ENCODE data around the gene SH3GL1.

SH3GL1 gene

DNA sequence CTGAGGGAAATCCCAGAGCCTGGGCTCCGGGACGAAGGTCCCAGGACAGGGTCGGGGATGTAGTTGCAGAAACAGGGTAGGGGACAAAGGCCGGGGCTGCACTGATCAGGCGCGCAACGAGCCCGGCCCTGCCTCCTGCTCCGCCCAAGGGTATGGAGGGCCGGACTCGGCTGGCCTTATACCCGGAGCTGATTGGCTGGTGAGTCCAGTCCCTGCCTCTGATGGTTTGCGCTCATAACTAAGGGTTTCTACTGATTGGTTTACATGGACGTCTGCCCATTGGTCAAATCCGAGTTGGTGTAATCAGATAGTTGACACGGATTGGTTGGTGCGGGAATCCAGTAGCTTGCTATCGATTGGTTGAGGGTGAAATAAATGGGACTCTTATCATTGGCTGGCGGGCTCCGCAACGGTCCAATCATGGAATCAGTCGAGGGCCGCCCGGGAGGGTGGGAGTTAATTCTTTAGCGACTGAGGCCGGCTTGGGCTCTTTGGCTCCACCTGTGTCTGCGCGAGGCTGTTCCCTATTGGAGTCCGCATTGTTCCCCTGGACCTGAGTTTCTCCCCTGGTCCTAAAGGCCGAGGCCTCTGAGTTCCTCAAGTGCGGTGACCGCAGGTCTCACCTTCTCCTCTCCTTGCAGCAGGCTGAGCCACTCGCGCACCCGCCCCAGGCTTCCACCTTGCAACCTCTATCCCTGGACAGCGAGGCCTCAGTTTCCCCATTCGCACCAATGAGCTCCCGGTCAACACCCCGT is 57.6 kb downstream of the SH3GL1 start:
- peak; percentile 86 for DNase-seq (ENCODE audit: low read depth)

DNA sequence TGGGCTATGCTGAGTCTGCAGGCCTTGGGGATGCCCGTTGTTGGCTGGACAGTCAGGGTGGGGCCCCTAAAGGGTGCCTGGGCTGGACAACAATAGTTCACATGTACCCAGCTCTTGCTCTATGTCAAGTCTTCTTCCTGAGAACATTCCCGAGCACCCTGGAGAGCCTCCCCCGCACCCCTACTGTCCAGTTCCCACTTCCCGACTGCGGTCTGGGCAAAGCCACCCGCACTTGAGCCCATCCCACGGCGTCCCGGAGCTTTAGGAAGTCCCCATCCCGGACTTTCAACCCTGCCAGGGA is 58.1 kb downstream of the SH3GL1 start:
- DNase-seq (ENCODE audit: low read depth) = no peak

DNA sequence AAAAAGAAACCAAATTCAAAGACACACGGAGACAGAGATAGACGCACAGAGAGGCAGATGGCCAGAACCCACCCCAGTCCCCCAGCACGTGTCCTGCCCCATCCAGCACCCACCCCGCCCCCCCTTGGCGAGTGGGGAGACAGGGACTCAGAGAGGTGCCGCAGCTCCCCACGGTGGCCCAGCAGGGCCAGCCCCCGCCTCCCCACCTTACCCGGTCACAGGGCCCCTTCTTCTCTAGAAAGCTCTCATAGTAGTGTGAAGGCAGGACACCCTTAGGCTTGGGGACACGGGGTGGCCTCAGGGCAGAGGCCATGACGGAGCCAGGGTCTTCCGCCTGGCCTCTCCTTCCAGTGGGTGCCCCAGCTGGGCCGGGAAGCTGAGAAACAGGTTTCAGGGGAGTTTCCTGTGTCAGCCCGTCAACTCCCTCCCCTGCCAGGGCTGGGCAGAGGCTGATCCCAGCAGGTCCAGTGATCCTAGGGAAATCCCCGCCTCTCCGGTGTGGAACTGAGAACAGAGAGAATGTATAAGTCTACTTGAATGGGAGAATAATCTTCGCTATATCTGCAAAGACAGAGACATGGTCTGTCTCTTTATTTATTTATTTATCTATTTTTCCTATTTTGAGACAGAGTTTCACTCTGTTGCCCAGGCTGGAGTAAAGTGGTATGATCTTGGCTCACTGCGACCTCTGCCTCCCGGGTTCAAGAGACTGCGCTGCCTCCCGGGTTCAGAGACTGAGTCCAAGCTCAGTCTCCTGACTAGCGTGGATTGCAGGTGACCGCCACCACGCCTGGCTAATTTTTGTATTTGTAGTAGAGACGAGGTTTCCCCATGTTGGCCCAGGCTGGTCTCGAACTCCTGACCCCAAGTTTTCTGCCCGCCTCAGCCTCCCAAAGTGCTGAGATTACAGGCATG is 61.6 kb downstream of the SH3GL1 start, which contains the start of gene STAP2:
Gene STAP2 (minus strand): TSS at position 387 of the 915 bp plus-strand sequence. CDS start 74 bp downstream, at position 313.
- DNase-seq (ENCODE audit: low read depth) = no peak

DNA sequence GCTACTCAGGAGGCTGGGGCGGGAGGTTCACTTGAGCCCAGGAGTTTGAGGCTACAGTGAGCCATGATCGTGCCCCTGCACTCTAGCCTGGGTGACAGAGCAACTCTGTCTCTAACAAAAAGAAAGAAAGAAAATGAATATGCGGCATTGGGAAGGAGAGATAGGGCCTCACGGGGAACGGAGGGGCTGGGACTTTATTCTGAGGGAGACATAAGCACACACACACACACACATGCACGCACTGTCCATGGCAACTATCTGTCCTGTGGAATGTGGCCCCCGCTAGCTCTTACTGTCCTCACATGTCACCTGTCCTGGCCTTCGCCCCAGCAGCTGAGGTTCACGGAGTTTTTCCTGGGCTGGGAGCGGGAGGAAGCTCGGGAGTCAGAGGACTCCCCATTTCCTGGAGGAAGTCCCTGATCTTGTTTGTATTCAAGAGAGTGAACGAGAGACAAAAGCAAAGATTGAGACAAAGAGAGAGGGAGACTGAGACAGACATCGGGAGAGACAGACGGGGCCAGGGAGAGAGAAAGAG is 62.4 kb downstream of the SH3GL1 start:
- DNase-seq (ENCODE audit: low read depth) = no peak

DNA sequence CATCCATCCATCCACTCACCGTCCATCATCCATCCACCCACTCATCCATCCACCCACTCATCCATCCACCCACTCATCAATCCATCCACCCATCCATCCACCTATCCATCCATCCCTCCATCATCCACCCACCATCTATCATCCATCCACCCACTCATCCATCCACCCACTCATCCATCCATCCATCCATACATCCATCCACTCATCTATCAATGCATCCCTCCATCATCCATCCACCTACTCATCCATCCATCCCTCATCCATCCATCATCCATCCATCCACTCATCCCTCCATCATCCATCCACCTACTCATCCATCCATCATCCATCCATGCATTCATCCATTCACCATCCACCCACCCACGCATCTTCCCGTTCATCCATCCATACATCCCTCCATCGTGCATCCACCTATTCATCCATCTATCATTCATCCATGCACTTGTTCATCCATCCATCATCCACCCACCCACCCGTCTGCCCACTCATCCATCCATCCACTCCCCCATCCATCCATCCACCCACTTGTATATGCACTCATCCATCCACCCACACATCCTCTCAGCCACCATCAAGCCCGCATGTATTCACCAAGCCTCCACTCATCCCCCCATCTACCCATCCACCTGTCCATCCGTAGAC is 65.3 kb downstream of the SH3GL1 start:
- no peak for DNase-seq (ENCODE audit: low read depth)

DNA sequence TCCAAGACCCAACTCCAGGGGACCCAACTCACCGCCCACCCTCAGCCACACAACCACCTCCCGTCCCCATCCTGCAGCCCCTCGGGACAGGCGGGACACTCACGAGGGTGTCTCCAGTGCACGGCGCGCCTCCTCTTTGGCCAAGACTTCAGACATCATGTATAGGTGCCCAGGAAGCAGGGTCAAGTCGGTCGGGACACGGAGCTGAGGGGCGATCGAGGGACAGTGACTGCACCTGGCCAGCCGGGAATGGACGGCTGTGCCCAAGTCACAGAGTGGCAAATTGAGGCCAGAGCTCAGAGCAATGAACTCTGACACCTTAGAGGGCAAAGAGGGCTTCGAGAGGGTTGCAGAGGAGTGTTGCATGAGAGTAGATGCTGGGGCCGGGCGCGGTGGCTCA is 70.5 kb downstream of the SH3GL1 start:
- DNase-seq (ENCODE audit: low read depth) = no peak

DNA sequence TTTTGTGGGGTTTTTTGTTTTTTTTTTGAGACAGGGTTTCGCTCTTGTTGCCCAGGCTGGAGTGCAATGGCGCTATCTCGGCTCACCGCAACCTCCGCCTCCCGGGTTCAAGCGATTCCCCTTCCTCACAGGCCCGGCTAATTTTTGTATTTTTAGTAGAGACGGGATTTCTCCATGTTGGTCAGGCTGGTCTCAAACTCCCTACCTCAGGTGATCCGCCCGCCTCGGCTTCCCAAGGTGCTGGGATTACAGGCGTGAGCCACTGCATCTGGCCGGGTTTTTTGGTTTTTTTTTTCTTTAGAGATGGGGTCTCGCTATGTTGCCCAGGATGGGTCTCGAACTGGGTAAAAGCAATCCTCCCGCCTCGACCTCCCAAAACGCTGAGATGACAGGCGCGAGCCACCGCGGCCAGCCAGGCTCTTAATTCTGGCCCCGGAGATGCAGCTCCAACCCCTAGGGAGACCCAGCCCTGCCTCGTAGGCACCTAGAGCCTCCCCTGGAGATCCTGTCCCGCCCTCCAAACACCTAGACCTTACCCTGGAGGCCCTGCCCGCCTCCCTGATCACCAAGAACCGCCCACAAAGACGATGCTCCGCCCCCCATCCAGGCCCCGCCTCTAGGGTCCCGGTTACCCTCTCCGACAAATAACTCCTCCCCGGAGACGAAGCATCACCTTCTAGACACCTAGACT is 71.2 kb downstream of the SH3GL1 start:
- peak; percentile 37 for DNase-seq (ENCODE audit: low read depth)

DNA sequence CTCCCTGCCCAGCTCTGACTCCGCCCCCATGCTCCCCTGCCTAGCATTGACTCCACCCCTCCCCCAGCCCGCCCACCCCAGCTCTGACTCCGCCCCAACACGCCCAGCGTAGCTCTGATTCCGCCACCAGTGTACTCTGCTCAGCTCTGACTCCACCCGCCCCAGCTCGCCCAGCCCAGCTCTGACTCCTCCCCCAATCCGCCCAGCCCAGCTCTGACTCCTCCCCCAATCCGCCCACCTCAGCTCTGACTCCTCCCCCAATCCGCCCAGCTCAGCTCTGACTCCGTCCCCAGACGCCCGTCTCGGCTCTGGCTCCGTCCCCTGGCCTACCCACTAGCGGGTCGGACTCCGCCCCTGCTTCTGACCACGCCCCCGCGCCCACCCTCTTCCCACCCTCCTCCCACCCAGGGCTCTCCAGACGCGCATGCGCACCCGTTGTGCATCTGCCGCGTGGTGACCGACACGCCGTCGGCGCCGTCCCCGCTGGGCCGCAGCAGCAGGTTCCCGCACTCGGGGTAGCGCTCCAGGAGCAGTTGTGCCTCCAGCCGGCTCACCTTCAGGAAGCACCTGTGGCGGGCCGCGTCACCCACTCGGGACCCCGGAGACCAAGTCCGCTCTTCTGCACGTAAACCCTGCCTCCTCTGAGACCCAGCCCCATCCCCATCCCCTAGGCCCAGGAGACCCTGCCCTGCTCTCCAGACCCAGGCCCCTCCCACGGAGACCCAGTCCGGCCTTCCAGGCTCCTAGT is 71.9 kb downstream of the SH3GL1 start:
- DNase-seq (ENCODE audit: low read depth) = peak; percentile 98

DNA sequence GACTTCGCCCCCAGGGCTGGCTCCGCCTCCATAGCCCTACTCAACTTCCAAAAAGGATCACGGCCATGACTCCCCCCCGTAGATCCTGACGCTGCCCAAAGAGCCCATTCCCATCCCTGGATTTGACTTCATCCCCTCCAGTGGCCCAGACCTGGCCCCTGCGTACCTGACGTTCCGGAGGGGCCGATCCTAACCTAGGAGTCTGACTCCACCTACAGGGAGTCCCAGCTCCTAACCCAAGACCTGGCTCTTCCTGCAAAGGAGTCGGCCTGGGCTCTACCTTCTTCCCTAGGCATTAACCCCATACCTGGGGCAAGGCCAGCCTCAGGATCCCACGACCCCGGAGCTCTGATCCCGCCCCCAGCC is 72.5 kb downstream of the SH3GL1 start:
- DNase-seq (ENCODE audit: low read depth) = no peak

DNA sequence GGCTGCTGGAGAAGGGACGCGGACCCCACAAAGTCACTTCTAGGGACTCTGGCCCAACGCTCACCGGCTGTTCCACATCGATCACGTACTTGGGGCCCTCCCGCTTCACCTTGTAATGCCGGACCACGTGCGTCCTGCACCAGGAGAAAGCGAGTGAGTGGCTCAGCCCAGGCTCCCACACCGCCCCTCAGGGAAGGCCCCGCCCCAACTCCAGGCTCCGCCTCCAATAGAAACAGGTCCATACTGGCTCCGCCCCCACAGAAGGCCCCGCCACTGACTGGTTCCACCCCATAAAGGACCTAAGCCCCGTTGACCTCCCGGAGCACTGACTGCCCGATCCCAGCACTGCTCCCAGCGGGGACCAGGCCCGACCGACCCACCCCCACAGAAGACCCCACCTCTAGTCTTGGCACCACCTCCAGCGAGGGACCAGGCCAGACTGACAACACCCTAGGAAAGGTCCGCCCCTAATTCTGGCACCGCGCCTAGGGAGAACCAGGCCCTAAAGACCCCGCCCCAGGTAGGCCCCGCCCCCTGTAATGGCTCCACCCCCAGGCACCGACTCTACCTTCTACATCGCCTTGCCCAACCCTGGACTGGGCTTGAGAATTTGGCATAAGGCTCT is 73.0 kb downstream of the SH3GL1 start:
- DNase-seq (ENCODE audit: low read depth) = peak; percentile 72

DNA sequence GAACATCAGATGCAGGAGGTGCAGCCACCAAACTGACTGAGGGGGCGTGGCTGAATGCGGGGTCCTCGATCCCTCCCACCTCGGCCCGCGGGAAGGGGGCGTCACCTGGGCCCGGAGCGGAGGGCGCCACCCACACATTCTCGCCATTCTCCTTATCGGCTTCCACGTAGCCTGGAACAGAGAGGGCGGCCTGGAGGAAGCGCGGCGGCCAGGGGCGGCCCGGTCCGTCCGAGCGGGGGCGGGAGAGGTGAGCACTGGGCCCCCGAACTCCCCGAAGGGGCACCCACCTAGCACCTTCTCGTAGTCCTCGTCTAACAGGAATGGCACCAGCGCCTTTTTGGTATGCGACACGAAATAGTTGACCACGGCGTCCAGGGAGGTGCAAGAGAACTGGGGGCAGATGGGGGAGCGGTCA is 73.5 kb downstream of the SH3GL1 start:
- DNase-seq (ENCODE audit: low read depth) = no peak

DNA sequence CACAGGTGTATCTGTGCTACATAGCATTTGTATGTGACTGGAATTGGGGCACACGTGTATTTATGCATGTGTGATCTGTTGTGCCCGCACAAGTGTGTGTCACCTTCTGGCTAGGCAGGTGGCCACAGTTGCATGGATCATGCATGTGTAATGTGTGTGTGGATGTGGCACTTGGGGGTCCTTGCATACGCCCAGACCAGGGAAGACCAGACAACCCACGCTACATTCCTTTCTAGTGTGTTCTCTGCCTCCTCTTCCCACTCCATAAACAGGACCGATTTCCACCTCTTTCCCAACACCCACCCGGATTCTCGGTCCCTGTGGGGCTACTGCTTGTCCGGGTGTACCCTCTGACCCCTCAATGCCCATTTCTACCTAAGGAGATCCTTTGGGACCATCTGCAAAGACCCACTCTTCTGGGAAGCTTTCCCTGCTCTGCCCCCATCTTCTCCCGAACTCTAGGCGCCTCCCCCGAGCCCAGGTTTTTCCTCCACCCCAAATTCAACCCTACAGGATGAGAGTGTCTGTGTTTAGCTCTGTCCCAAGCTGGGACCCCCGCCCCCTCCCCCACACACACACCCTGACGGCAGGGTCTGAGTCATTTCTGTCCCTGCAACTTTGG is 74.0 kb downstream of the SH3GL1 start:
- DNase-seq (ENCODE audit: low read depth) = no peak

DNA sequence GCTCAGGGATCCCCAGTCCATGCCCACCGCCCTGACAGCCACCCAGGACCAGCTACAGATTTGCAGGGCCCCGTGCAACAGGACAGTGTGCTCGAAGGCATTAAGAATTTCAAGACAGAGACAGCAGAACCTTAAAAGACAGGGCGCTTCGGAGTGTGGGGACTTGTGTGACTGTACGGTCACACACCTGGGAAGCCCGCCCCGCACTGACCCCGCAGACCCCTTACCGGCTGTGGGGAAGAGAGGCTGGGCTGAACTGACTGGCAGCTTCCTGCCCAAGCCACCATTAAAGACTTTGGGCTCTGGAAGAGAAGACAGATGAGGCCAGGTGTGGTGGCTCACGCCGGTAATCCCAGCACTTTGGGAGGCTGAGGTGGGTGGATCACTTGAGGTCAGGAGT is 76.1 kb downstream of the SH3GL1 start:
- DNase-seq (ENCODE audit: low read depth) = no peak

DNA sequence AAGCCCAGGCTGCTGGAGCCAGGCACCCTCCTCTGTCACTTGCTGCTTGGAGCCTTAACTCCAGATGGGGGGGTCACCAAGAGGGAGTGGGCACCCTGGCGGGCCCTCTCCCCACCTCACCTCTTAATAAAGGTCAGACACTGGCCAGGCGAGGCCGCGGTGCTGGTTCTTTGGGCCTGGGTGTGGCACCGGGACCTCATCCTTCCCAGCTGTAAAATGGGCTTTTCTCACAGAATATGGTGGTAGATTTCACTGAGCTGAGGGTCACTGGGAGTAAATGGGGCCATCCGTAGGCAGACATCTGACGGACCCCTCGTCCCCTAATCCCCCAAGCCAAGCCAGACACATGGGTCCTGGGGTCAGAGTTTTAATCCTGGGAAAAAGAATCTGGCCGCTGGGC is 76.7 kb downstream of the SH3GL1 start:
- DNase-seq (ENCODE audit: low read depth) = no peak

DNA sequence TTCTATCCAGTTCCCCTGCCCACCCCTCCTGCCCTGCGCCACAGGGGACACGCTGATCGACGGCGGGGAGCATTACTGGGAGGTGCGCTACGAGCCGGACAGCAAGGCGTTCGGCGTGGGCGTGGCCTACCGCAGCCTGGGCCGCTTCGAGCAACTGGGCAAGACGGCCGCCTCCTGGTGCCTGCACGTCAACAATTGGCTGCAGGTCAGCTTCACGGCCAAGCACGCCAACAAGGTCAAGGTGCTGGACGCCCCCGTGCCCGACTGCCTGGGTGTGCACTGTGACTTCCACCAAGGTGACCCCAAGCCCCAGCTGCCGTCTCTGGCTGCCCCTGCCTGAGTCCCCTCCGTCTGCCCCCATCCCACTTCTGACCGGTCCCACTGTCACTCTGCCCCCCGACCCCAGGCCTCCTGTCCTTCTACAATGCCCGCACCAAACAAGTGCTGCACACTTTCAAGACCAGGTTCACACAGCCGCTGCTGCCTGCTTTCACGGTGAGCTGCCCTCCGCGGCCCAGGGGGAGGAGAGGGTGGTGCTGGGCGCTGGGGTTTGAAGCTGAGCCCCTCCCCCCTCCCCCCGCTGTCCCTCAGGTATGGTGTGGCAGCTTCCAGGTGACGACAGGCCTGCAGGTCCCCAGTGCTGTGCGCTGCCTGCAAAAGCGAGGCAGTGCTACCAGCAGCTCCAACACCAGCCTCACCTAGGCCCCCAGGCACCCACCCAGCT is 77.2 kb downstream of the SH3GL1 start:
- DNase-seq (ENCODE audit: low read depth) = no peak

DNA sequence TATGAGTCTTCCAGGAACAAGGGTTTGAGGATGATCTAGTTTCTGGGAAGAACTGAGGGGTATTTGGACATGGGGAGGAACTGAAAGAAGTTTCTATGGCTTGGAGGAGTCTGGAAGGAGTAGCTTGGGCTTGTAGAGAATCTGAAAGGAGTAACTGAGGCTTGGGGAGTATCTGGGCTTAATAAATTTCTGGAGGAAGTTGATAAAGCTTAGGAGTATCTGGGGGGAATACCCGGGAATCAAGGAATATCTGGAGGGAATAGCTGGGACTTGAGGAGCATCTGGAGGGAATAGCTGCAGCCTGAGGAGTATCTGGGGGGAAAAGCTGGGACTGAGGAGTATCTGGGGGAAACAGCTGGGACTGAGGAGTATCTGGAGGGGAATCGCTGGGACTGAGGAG is 79.9 kb downstream of the SH3GL1 start:
- no peak for DNase-seq (ENCODE audit: low read depth)

DNA sequence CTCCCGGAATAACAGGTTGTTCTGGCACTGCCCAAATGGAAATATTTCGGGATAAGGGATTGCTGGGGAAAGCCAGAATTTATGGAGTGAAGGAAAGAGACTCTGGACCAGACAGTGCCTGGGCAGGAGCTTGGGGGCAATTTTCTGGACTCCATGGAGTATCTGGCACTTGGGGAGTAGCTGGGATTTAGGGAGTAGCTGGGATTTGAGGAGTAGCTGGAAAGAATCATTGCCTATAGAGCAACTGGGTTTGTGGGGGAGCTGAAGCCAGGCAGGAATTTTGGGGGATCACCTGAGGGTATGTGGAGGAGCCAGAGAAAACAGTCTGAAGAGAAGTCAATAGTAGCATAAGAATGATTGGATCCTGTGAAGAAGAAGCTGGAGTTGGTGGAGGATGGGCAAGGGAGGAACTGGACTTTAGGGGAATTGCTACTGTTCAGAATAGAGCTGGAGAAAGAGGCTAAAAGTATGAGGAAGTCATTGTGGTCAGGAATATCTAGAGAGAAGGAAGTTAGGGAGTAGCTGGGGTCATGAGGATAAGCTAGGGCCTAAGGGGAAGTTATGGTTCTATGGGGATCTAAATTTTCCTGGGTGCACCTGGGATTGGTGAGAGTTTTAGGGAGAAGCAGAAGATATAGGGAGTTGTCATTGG is 81.2 kb downstream of the SH3GL1 start:
- no peak for DNase-seq (ENCODE audit: low read depth)

DNA sequence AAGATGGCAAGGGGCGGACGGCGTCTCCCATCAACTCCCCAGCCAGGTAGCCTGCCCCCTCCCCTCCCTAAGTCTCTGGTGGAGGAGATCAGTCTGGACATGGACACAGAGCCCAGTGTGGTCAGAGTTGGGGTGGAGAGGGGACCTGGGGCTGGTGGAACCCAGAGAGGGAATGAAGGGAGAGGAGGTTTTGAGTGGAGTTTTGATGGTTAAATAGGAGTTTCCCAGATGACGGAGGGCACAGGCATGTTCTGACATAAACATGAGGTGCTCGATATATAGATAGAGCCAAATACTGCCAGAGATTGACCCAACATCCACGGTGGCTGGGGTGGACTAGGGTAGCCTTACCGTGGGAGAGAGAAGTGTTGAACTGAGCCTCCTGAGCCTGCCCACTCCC is 81.9 kb downstream of the SH3GL1 start:
- DNase-seq (ENCODE audit: low read depth) = no peak

DNA sequence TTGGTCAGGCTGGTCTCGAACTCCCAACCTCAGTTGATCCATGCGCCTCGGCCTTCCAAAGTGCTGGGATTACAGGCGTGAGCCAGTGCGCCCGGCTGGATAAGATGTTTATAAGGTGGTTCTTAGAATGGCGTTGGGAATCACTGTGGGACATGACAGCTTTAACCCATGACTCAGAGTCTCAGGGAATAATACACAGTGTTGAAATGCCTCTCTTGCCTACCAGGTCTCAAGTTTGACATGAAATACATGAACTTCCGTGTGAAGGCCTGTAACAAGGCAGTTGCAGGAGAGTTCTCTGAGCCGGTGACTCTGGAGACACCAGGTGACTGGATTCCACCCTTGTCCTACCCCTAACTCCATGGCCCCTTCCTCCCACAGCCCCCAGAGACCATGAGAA is 83.4 kb downstream of the SH3GL1 start:
- no peak for DNase-seq (ENCODE audit: low read depth)
